Skeletal muscle tissue (tissue), 4 donors: ENCODE data around the gene ZNF814. TPM values are rescaled to one million over a fixed set of nuclear protein-coding genes. Genes with fewer than 3 reads are reported as not detected.
"Not testable (repeated sequence)": the region's sequence is repeated elsewhere in the genome, so short reads cannot be mapped to it uniquely, and the experiment has no call there.

Experiments used
- H3K27ac ChIP-seq: one replicate; pipeline ENCODE4 v1.7.0; 2013; ENCODE audit warnings: mild to moderate bottlenecking, low read depth, low read length, inconsistent platforms
- H3K27me3 ChIP-seq, 3 donors: one replicate each; pipeline ENCODE4 v1.7.0; 2013; ENCODE audit warnings: low read length in 3 of 3; ENCODE audit not compliant: control insufficient read depth in 3 of 3, insufficient read depth in 3 of 3
- H3K36me3 ChIP-seq, 3 donors: one replicate each; pipeline ENCODE4 v1.7.0; 2013; ENCODE audit warnings: low read length in 3 of 3; ENCODE audit not compliant: control insufficient read depth in 3 of 3, insufficient read depth in 3 of 3
- H3K4me1 ChIP-seq, 3 donors: one replicate each; pipeline ENCODE4 v1.7.0; 2013; ENCODE audit warnings: low read length in 3 of 3, mild to moderate bottlenecking in 3 of 3; ENCODE audit not compliant: control insufficient read depth in 3 of 3, insufficient read depth in 3 of 3
- H3K4me3 ChIP-seq, 3 donors: one replicate each; pipeline ENCODE4 v1.7.0; 2013; ENCODE audit warnings: low read length in 3 of 3
- H3K9ac ChIP-seq, 3 donors: one replicate each; pipeline ENCODE4 v1.7.0; 2013; ENCODE audit warnings: low read length in 3 of 3, mild to moderate bottlenecking in 3 of 3, moderate library complexity in 2 of 3, low read depth in 1 of 3
- H3K9me3 ChIP-seq, 3 donors: one replicate each; pipeline ENCODE4 v1.7.0; 2013; ENCODE audit warnings: low read length in 3 of 3; ENCODE audit not compliant: control insufficient read depth in 3 of 3
- total RNA-seq: library from RNA; depleted of rRNA; stranded (reverse); fragments of >200 nt; gene quantifications from one replicate; pipeline ENCODE4 v1.2.3, GENCODE V29; 2014
- donor health status: Osteomylitis.

ZNF814 gene
- total RNA-seq, 1 donor from 2014 or later: 13.0 TPM

DNA sequence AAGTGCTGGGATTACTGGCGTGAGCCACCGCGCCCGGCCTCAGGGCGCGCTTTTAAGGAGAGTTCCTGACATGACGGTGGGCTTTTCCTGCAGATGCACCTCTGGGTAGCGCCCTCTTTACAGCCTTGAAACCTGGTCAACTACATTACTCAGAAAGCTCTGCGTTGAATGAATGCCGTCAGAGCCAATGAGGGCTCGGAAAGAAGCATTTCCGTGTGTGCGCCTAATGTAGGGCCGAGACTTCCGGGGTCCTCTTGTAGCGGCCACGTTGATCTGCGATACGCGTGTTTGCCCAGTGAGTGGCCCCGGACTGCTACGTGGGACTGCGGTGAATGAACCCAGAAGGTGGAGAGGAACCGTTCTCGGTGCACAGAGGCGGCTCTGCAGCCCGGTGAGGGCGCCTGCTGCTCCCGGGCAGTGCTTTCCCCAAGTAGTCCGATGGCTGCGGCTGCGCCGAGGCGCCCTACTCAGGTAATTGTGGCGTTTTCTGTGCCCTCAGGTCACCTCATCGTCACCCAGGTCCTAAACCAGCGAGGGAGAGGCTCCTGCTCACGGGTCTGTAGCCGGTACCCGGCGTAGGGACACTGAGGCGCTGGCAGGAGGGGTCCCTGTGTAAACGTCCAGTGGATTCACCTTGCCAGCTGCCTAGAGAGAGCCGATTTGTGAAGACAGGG, 69.2 kb downstream of the ZNF814 start:
- H3K36me3 ChIP-seq: peaks cover 0 to 2% (median 0%) of the 10 kb centered on the region in 3 donors
- H3K27ac ChIP-seq: peak overlapping the region; percentile 50
- peaks cover 6 to 16% (median 15%) of the 10 kb centered on the region in 3 donors for H3K4me1 ChIP-seq
- H3K4me3 ChIP-seq: peak overlapping the region; percentile 98
- no peaks in the 10 kb centered on the region for H3K27me3 ChIP-seq
- peak overlapping the region; percentile 93 to 97 (median 94) for H3K9ac ChIP-seq
- no peaks in the 10 kb centered on the region for H3K9me3 ChIP-seq

DNA sequence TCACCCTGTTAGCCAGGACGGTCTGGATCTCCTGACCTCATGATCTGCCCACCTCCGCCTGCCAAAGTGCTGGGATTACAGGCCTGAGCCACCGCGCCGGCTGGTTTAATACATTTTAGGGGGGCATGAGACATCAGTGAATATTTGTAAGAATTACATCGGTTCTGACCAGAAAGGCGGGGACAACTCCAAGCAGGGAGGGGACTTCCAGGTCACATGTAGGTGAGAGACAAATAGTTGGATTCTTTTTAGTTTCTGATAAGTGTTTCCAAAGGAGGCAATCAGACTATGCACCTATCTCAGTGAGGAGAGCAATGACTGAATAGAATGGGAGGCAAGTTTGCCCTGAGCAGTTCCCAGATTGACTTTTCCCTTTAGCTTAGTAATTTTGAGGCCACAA, 70.5 kb downstream of the ZNF814 start:
- Histone ChIP-seq H3K27me3 (no peaks in the 10 kb centered on the region), H3K36me3 (peaks cover 0 to 2% (median 0%) of the 10 kb centered on the region in 3 donors), H3K9me3 (no peaks in the 10 kb centered on the region), H3K27ac (no peak overlapping the region), H3K4me1 (peaks cover 16 to 23% (median 20%) of the 10 kb centered on the region in 3 donors), H3K4me3 (no peak overlapping the region), H3K9ac (no peak overlapping the region)

DNA sequence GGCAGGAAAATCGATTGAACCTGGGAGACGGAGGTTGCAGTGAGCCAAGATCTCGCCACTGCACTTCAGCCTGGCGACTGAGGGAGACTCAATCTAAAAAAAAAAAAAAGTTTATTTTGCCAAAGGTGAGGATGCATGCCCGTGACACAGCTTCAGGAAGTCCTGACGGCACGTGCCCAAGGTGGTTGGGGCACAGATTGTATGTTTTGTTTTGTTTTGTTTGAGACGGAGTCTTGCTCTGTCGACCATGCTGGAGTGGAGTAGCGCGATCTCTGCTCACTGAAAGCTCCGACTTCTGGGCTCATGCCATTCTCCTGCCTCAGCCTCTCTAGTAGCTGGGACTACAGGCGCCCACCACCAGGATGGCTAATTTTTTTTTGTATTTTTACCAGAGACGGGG, 70.9 kb downstream of the ZNF814 start:
- H3K36me3 ChIP-seq: peaks cover 0 to 2% (median 0%) of the 10 kb centered on the region in 3 donors
- peaks cover 18 to 25% (median 23%) of the 10 kb centered on the region in 3 donors for H3K4me1 ChIP-seq
- H3K4me3 ChIP-seq: no peak overlapping the region
- H3K27ac ChIP-seq: no peak overlapping the region
- no peak overlapping the region for H3K9ac ChIP-seq
- no peaks in the 10 kb centered on the region for H3K27me3 ChIP-seq
- no peaks in the 10 kb centered on the region for H3K9me3 ChIP-seq

DNA sequence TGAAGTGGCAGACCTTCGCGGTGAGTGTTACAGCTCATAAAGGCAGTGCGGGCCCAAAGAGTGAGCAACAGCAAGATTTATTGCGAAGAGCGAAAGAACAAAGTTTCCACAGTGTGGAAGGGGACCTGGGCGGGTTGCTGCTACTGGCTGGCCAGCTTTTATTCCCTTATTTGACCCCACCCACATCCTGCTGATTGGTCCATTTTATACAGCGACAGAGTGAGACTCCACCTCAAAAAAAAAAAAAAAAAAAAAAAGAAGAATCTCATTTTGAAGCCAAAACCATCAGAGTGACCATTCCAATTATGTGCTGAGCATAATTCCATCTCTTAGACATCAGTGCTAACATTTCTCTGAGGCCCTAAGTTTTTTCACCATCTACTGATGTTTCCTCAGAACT, 72.2 kb downstream of the ZNF814 start:
- H3K36me3 ChIP-seq: peaks cover 2 to 5% (median 4%) of the 10 kb centered on the region in 3 donors
- H3K9ac ChIP-seq: no peak overlapping the region
- H3K27ac ChIP-seq: no peak overlapping the region
- no peak overlapping the region for H3K4me3 ChIP-seq
- no peaks in the 10 kb centered on the region for H3K9me3 ChIP-seq
- peaks cover 20 to 28% (median 27%) of the 10 kb centered on the region in 3 donors for H3K4me1 ChIP-seq
- no peaks in the 10 kb centered on the region for H3K27me3 ChIP-seq

- Histone ChIP-seq H3K27ac (peak overlapping the region; percentile 74), H3K9ac (peak overlapping the region in 2 of 3 donors; percentile 92 to 97)
Measured at GRCh38 chr19:57815247-57816075, 73.4 kb downstream of the ZNF814 start.

GRCh38 chr19:57814505-57815246, 74.2 kb downstream of the ZNF814 start, which contains the start of gene ZNF552:
Gene ZNF552, minus strand, starts transcription at chr19:57814913. Its CDS starts 170 bp downstream, at chr19:57814743.
- Histone ChIP-seq H3K4me3 (peak within 1 kb of the TSS; percentile 93 to 97 (median 93)), H3K36me3 (peaks cover 3 to 10% (median 7%) of the 10 kb centered on the region in 3 donors), H3K9ac (peak within 1 kb of the TSS; percentile 91 to 97 (median 92)), H3K27ac (peak within 1 kb of the TSS; percentile 74), H3K4me1 (peaks cover 14 to 18% (median 17%) of the 10 kb centered on the region in 3 donors), H3K9me3 (no peaks in the 10 kb centered on the region), H3K27me3 (no peaks in the 10 kb centered on the region)

More at GRCh38 chr19:57815247-57816075, 73.4 kb downstream of the ZNF814 start:
- Histone ChIP-seq H3K36me3 (peaks cover 2 to 5% (median 5%) of the 10 kb centered on the region in 3 donors), H3K4me1 (peaks cover 17 to 22% (median 22%) of the 10 kb centered on the region in 3 donors), H3K9me3 (no peaks in the 10 kb centered on the region), H3K27me3 (no peaks in the 10 kb centered on the region), H3K4me3 (peak overlapping the region; percentile 93 to 97 (median 93))

DNA sequence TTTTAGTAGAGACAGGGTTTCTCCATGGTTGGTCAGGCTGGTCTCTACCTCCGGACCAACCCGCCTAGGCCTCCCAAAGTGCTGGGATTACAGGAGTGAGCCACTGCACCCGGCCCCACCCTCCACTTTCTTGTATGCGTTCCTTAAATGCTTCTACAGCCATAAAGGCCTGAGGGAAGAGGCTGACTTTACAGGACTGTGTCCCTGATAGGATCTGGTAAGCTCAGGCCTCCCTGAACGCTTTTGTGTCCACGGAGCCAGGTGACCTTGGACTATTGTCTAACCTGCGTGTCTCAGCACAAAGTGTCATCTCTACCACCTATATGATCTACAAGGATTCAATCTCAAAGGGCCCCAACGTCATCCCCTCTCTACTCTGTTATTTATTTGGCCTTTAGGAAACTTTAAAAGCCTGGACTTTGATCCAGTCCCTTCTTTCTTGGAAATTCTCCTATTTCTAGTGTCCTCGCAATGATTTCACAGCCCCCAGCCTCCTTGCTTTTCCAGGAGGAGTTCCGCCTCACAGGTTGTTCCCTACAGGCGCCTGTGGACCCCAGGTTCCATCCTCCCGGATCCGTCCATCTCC, 74.8 kb downstream of the ZNF814 start:
- Histone ChIP-seq H3K27ac (peak overlapping the region; percentile 74), H3K36me3 (peaks cover 2 to 16% (median 9%) of the 10 kb centered on the region in 3 donors), H3K9ac (peak overlapping the region; percentile 91 to 97 (median 92)), H3K9me3 (no peaks in the 10 kb centered on the region), H3K27me3 (no peaks in the 10 kb centered on the region), H3K4me3 (peak overlapping the region; percentile 93 to 97 (median 93)), H3K4me1 (peaks cover 13 to 18% (median 17%) of the 10 kb centered on the region in 3 donors)

- Histone ChIP-seq H3K4me1 (peaks cover 13 to 18% (median 17%) of the 10 kb centered on the region in 3 donors), H3K36me3 (peaks cover 2 to 20% (median 12%) of the 10 kb centered on the region in 3 donors), H3K4me3 (peak overlapping the region in 1 of 3 donors; percentile 97)
- not testable (repeated sequence) for H3K9me3 ChIP-seq, H3K27ac ChIP-seq, H3K9ac ChIP-seq, H3K27me3 ChIP-seq
Measured at GRCh38 chr19:57812975-57813820, 75.6 kb downstream of the ZNF814 start.
